Cardiac septum (tissue), 1 donor: ENCODE data around the gene PNPT1. TPM values are rescaled to one million over a fixed set of nuclear protein-coding genes. Genes with fewer than 3 reads are reported as not detected.
"Not testable (repeated sequence)": the region's sequence is repeated elsewhere in the genome, so short reads cannot be mapped to it uniquely, and the experiment has no call there.

Experiments
- DNase-seq: peaks from one replicate; pipeline ENCODE4 v3.0.0-alpha.2; 2020; ENCODE audit warnings: low spot score
- intact Hi-C: fragments of 100-400 bp; cut with DNase I; formaldehyde crosslinking; loops from one replicate; pipeline ENCODE4 v1.14.0; 2022
- total RNA-seq: library from RNA; stranded (reverse); fragmentation: NEBNext Ultra II Directional; extraction: Animal tissue kit (Norgen Biotek cat#: 25700); gene quantifications from one replicate; pipeline ENCODE4 v1.2.1, GENCODE V29; 2021
- donor health status: DM: no; HTN: no; CAD: no.

PNPT1 gene
- total RNA-seq, 1 donor from 2014 or later: 21.9 TPM

DNA sequence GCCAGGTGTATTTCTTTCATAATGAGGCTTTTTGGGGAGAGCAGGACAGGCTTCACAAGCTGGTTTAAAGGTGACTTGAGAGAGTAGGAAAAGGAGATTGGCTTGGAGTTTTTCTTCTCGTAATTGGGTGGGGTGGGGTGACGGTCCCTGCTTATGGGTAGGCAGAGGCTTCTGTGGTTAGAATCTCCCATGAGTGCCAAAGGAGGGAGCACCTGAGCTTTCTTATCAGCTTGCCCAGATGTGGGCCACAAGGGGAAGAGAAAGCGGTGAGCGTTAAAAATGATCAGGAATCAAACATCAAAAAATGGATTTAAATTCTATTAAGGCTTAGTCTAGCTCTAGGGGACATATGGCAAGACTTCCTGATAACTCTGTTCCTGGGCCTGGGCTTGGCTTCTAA lies 9.7 kb upstream of the PNPT1 start:
- DNase-seq: no peak
- intact Hi-C loops: no loop called here

DNA sequence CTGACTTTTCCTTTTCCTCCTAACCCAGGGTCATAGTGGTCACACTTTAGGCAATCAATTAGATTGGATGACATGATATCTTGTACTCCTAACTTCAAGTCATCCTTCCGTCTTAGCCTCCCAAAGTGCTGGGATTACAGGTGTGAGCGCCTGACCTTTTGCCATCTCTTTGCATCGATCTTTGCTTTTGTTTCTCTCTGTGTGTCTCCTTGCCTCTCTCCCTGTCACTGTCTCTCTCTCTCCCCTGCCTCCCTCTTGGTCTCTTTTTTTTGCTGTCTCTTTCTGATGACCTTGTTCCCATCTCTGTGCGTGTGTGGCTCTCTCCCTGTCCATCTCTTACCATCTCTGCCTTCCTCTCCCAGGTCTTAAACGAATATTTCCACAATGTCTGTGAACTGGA lies 904 bp downstream of the PNPT1 start:
- intact Hi-C loops: loop anchor here (5.0 kb wide), 1 partner anchor 75 kb away; the partner anchor contains the start of gene PPP4R3B
- not testable (repeated sequence) for DNase-seq

DNA sequence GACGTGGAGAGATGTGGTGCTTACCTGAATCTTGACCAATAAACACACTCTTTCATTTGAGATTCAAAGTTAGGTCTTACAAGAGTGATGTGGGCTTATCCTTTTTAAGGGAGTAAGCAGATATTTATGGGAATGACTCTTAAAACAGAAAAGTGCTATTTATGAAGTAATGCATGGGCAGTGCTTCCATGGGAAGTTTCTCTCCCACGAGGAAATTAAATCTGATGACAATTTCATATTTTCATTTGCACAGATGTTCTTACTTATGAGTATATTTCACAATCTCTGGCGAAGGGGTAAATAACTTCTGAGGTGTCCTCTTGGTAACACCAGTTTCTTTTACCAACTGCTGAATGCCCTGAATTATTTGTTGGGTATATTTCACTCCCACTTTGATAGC lies 21.0 kb downstream of the PNPT1 start:
- intact Hi-C loops: no loop called here
- no peak for DNase-seq

DNA sequence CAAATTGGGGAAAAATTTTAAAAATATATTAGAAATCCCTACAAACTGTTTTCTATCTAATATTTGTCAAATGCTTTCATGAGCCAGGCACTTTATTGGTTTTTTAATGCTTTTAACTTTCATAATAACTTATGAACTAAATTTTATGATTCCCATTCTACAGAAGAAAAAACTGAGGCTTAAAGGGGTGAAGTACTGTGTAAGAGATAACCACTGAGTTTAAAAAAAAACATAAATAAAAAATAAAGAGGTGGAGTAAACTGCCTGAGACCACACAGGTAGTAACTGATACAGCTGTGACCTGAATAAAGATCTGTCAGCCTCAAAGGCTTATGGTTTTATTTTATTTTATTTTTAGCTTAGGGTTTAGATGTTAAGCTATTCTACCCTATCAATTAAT lies 24.7 kb downstream of the PNPT1 start:
- intact Hi-C loops: no loop called here
- DNase-seq: no peak

DNA sequence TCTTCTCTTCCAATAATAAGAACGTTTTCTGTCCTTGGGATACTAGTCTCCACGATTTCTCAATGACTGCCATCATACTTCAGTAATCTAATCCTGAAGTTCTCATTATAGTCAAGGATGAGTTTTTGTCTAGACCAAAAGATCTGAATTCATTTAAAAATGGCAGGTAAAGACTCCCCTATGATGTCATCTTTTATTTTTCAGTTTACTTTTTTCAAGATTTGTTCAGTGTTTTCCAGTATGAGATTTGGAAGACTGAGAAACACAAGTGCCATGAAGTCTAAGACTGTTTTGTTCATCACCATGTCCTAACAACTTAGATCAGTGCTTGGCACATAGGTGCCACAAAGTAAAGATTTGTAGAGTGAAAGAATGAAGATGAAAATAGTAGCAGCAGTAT lies 40.4 kb downstream of the PNPT1 start:
- DNase-seq: no peak
- intact Hi-C loops: no loop called here

DNA sequence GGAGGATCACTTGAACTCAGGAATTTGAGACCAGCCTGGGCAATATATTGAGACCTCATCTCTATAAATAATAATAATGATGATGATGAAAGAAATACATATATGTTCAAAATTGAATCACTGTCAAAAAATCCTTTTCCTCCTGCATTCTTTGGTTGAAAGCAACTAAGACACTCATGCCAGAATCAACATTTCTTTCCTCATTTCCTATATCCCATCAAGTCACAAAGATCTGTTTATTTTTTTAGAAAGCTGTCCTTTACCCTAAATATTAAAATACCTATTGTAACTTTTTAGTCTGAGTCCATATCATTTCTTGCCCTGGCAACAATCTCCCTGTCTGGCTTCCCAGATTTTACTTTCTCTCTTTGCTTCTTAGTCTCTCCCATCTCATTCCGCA lies 44.4 kb downstream of the PNPT1 start:
- DNase-seq: no peak
- intact Hi-C loops: no loop called here

DNA sequence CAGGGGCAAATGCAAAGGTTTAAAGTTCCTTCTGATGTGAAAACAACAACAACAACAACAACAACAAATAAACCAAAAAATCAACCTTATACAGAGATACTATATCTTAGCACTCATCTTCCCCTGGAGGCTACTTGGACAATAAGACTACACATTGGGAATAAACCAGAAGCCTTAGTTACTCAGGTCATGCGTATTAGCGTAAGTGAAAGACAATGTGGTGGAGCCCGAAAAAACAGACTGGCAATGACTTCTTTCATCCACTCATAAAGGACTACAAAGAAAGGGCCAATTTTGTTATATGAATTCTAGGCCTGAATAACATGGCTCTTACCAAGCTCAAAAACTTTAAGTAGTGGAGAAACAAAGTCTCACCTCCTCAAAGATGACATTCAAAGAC lies 56.8 kb downstream of the PNPT1 start:
- intact Hi-C loops: no loop called here
- DNase-seq: no peak

DNA sequence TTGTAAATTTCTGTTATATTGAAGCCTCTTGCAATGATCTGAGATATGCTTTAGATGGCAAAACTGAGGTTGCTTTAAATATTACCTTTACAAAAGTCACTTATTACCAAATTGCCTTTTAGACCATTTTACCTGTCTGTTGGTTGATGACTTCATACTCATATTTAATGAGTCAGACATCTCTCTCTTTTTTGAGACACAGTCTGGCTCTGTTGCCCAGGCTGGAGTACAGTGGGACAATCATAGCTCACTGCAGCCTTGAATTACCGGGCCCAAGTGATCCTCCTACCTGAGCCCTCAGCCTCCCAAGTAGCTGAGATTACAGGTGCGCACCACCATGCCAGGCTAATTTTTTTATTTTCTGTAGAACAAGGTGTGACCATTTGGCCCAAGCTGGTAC lies 64.7 kb downstream of the PNPT1 start:
- intact Hi-C loops: no loop called here
- DNase-seq: no peak

DNA sequence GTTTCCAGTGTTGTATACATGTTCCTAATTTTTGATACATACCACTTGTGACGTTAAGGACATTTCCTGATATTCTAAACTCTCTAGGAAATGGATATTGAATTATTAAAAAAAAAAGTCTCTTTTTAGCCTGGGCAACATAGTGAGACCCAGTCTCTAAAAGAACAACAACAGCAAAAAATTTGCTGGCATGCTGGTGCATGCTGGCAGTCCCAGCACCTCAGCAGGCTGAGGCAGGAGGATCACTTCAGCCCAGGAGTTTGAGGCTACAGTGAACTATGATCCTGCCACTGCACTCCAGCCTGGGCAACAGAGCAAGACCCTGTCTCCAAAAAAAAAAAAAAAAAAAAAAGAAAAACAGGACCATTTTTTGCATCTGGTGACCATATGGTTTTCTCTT lies 65.7 kb downstream of the PNPT1 start:
- intact Hi-C loops: no loop called here
- no peak for DNase-seq

DNA sequence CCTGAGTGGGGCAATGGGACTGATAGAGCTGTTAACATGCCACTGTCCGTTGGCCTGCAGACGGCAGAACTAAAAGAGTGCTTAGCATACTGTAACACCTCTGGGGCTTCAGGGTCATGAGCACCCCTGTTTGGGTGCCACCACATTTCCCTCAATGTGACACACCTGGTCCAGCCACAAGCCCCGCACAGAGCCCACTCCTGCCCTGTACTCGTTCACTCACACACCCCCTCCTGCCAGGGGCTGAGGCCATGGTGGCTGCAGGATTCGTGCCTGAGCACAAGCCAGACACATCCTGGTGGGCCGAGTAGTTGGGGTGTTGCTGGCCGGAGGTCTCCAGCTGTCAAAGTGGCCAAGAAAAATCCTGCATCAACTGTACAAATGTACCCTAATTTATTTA lies 71.8 kb downstream of the PNPT1 start:
- DNase-seq: no peak
- intact Hi-C loops: no loop called here

DNA sequence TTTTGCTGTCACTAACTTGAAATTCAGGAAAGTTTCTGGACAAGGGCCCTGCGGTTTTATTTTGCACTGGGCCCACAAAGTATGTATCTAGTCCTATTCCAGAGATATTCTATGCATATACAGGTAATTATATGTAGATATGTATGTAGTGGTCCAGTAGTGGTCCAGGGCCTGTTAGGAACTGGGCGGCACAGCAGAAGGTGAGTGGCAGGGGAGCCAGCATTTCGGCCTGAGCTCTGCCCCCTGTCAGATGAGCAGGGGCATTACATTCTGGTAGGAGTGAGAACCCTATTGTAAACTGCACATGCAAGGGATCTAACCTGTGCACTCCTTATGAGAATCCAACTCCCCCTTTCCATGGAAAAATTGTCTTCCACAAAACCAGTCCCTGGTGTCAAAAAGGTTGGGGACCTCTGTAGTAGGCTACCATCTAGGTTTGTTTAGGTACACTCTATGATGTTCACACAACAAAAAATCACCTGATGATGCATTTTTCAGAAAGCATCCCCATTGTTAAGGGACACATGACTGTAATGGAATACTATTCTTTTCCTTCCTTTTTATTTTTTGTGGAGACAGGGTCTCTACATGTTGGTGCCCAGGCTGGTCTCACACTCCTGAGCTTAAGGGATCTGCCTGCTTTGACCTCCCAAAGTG lies 73.4 kb downstream of the PNPT1 start:
- no peak for DNase-seq
- intact Hi-C loops: no loop called here

DNA sequence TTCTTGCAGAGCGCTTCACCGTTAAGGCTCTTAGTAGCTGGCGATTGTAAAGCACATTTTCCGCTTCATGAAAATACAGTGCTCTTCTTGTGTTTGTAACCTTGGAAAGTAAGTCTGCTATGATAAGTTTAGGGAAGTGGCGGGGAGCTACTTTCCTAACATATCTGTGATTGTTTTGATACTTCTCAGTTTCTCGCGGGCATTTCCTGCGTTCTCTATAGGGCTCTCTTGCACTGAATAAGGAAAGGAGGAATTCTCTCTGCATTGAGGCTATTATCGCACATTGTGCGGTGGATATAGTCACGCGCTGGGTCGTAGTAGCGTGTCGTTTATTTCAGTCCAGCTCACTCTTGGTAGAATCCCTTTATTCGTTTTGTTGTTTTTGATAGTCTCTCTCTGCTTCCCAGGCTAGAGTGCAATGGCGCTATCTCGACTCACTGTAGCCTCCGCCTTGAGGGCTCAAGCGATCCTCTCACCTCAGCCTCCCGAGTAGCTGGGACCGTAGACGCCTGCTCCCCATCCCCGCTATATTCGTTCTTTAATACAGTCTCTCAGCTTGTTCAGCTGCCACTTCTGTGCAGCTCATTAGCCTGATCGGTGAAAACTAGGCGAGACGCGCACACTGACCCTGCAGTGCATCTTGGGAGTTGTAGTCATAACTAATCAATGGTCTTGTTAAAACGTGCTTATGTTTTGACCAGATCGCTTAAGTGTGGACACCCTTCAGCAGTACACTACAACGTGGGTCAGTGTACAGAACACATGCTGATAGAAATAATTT lies 75.2 kb downstream of the PNPT1 start:
- intact Hi-C loops: loop anchor here (5.0 to 10.0 kb wide), 3 partner anchors 74 to 334 kb away; partner anchors contain the start of genes CFAP36 and PNPT1
- DNase-seq: no peak

DNA sequence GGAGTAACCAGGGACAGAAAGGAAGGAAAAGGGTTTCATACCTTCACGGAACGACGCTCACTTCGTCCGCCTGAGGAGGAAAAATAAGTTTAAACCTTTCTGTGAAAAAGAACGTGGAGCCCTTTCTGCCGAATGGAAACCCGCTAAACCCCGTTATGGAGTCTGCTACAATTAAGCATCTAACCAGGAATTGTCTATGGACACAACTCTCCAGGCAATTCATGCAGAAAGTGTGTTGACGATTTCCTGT lies 75.7 kb downstream of the PNPT1 start:
- intact Hi-C loops: loop anchor here (5.0 to 10.0 kb wide), 3 partner anchors 74 to 333 kb away; partner anchors contain the start of genes CFAP36 and PNPT1
- no peak for DNase-seq

DNA sequence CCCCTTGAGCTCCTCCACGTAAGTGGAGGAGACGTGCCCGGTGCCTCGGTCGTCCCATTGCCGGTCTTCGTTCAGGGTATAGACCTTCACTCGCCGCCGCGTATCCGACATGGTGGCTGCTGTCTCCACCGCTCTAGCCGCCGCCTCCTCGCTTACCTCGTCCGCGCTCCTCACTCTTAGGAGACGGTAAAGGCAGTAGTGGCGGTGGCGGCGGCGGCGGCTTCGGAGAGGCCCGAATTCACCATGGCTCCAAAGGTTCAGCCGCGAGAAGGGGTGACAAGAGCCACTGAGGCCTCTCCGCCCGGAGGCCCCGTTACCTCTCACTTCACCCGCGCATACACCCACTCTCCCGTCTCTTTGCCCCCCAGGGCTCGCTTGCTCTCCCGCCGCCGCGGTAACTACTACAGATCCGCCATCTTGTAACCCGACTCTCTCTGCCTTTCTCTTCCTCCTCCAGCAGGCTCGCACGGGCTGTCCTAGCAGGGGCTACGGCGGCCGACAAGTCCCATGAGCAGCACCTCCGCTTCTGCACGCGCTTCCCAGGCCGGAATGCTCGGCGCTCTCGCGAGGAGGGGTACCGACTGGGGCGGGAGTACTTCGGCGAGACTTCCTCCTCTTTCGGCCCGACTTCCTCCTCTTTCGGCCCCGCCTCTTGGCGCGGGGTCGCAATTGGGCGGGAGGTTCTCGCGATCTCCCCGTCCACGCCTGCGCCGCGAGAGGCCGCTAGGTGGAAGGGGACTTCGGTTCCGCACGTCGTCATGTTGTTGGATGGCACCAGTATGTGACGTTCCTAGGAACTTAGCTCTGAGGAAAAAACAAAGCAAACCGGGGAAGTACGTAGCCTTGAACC lies 76.2 kb downstream of the PNPT1 start, which contains the start of gene PPP4R3B:
Gene PPP4R3B, minus strand, starts transcription at position 448 of the 850 bp plus-strand sequence. Its CDS starts 337 bp downstream, at position 111.
- intact Hi-C loops: loop anchor here (5.0 to 10.0 kb wide), 3 partner anchors 75 to 333 kb away; partner anchors contain the start of genes CFAP36 and PNPT1

DNA sequence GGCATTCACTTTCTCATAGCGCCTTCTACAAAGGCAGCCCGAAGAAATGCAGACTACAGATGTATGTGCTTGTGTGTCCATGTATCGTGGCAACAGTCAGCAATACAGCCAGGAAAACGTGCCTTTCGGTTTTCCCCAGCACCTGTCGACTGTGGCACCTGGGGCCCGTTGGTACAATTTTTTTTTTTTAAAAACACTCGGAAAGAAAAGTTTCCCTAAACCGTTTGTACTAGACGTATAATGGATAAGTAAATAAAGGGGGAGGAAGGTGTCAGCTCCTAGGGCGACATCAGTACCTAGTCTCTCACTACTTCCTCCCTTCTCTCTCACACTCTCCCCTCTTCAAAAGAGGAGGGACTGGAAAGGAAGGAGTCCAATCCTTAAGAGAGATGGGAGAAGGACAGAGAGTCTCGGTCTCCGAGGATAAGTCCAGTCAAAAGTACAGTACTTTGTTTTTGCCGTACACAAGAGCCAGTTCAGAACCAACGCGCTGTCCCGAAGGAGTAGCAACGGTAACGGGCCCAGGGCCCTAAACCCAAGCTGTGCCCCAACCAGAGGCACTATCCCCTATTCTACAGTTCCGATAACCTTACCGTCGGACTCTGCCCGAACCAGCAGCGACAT lies 77.0 kb downstream of the PNPT1 start:
- no peak for DNase-seq
- intact Hi-C loops: loop anchor here (5.0 to 10.0 kb wide), 3 partner anchors 76 to 332 kb away; partner anchors contain the start of genes CFAP36 and PNPT1

More for the DNA sequence above, 76.2 kb downstream of the PNPT1 start, which contains the start of gene PPP4R3B:
- peak; percentile 99 for DNase-seq

DNA sequence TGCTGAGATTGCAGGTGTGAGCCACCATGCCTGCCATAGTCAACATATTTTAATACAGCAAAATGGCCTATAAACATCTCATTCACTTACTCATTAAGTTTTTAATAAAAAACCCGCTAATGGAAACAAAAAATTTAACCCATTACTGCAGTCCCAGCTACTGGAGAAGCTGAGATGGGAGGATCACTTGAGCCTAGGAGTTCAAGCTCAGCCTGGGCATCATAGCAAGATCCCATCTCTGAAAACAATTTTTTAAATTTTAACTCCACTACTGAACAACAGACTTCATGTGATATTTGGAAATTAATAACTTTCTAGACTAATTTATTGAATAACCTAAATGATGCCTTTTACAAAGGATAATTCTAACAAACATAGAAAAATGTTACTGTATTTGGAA lies 81.6 kb downstream of the PNPT1 start:
- DNase-seq: no peak
- intact Hi-C loops: loop anchor here (10.0 kb wide), 1 partner anchor 327 kb away; no protein-coding TSS in a partner anchor

DNA sequence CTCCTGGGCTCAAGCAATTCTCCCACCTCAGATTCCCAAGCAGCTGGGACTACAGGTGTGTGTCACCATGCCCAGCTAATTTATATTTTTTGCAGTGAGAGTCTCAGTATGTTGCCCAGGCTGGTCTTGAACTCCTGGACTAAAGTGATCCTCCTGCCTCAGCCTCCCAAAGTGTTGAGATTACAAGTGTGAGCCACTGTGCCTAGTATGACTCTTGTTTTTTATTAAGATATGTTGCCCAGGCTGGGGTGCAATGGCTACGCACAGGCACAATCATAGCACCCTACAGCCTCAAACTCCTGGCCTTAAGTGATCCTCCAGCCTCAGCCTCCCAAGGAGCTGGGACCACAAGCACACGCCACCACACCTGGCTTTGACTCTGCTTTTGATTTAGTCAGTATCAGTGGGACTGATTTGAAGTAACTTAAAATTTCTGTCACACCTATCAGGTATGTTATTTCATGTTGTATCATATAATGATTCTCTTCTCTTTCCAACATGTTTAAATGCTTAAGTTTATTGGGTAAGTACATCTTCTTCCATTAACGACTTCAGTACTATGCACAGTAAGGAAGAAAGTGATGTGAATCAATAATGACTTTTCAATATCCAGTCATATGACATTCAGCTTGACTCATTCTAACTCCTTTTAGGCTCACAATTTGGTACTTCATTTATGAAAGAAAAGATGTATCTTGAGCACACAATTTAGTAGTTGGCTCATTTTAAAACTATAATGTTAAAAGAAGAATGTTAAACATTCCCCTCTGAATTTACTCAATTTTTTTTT lies 82.5 kb downstream of the PNPT1 start:
- intact Hi-C loops: loop anchor here (10.0 kb wide), 1 partner anchor 326 kb away; no protein-coding TSS in a partner anchor
- DNase-seq: no peak

DNA sequence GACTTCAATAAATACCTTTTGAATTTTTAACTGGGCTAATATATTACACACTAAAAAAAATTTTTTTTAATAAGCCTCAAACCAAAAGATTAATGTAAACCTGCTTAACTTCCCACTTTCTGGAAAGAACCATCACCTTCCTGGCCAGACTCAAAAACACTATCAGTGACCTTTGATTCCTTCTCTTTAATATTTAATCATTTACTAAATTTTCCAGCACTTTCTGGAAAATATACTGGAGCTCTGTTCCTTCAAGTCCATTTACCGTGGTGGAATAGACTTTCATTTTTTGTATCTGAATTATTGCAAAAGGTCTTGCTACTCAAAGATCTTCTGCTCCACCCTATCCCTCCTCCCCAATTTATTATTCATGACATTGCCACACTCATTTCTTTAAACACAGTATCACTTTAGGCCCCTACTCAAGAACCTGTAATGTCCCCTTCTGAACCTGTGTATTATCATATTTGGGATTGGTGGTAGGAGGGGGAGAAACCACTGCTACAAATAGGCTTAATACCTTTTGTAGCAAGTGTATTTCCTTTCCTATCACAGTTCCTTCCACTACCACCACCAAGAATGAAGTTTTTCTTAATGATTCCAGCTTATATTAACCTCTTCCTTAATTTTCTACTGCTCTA lies 83.6 kb downstream of the PNPT1 start:
- no peak for DNase-seq
- intact Hi-C loops: loop anchor here (10.0 kb wide), 1 partner anchor 325 kb away; no protein-coding TSS in a partner anchor
